Skeletal muscle tissue (tissue), 4 donors: ENCODE results near the gene NEDD4L. TPM values are rescaled to one million over a fixed set of nuclear protein-coding genes. Genes with fewer than 3 reads are reported as not detected.

ENCODE experiments used
- H3K27ac ChIP-seq: one replicate; pipeline ENCODE4 v1.7.0; 2013; ENCODE audit warnings: mild to moderate bottlenecking, low read depth, low read length, inconsistent platforms
- H3K27me3 ChIP-seq, 3 donors: one replicate each; pipeline ENCODE4 v1.7.0; 2013; ENCODE audit warnings: low read length in 3 of 3; ENCODE audit not compliant: control insufficient read depth in 3 of 3, insufficient read depth in 3 of 3
- H3K36me3 ChIP-seq, 3 donors: one replicate each; pipeline ENCODE4 v1.7.0; 2013; ENCODE audit warnings: low read length in 3 of 3; ENCODE audit not compliant: control insufficient read depth in 3 of 3, insufficient read depth in 3 of 3
- H3K4me1 ChIP-seq, 3 donors: one replicate each; pipeline ENCODE4 v1.7.0; 2013; ENCODE audit warnings: low read length in 3 of 3, mild to moderate bottlenecking in 3 of 3; ENCODE audit not compliant: control insufficient read depth in 3 of 3, insufficient read depth in 3 of 3
- H3K4me3 ChIP-seq, 3 donors: one replicate each; pipeline ENCODE4 v1.7.0; 2013; ENCODE audit warnings: low read length in 3 of 3
- H3K9ac ChIP-seq, 3 donors: one replicate each; pipeline ENCODE4 v1.7.0; 2013; ENCODE audit warnings: low read length in 3 of 3, mild to moderate bottlenecking in 3 of 3, moderate library complexity in 2 of 3, low read depth in 1 of 3
- H3K9me3 ChIP-seq, 3 donors: one replicate each; pipeline ENCODE4 v1.7.0; 2013; ENCODE audit warnings: low read length in 3 of 3; ENCODE audit not compliant: control insufficient read depth in 3 of 3
- total RNA-seq: library from RNA; depleted of rRNA; stranded (reverse); fragments of >200 nt; gene quantifications from one replicate; pipeline ENCODE4 v1.2.3, GENCODE V29; 2014
- donor health status: Osteomylitis.

The NEDD4L gene
- total RNA-seq, 1 donor from 2014 or later, result 34.4 TPM

- no peaks in the 10 kb centered on the region for H3K9me3 ChIP-seq
- H3K36me3 ChIP-seq, result no peaks in the 10 kb centered on the region
- H3K27me3 ChIP-seq, result no peaks in the 10 kb centered on the region
- no peak overlapping the region for H3K4me3 ChIP-seq
- H3K27ac ChIP-seq, result no peak overlapping the region
- H3K9ac ChIP-seq, result no peak overlapping the region
- no peaks in the 10 kb centered on the region for H3K4me1 ChIP-seq
Observed at GRCh38 chr18:58413667-58414628, 369.9 kb downstream of the NEDD4L start.

- no peaks in the 10 kb centered on the region for H3K36me3 ChIP-seq
- H3K27me3 ChIP-seq, result no peaks in the 10 kb centered on the region
- no peaks in the 10 kb centered on the region for H3K4me1 ChIP-seq
- no peaks in the 10 kb centered on the region for H3K9me3 ChIP-seq
- no peak overlapping the region for H3K4me3 ChIP-seq
- no peak overlapping the region for H3K9ac ChIP-seq
- H3K27ac ChIP-seq, result no peak overlapping the region
Observed at GRCh38 chr18:58416014-58416703, 372.1 kb downstream of the NEDD4L start.

DNA sequence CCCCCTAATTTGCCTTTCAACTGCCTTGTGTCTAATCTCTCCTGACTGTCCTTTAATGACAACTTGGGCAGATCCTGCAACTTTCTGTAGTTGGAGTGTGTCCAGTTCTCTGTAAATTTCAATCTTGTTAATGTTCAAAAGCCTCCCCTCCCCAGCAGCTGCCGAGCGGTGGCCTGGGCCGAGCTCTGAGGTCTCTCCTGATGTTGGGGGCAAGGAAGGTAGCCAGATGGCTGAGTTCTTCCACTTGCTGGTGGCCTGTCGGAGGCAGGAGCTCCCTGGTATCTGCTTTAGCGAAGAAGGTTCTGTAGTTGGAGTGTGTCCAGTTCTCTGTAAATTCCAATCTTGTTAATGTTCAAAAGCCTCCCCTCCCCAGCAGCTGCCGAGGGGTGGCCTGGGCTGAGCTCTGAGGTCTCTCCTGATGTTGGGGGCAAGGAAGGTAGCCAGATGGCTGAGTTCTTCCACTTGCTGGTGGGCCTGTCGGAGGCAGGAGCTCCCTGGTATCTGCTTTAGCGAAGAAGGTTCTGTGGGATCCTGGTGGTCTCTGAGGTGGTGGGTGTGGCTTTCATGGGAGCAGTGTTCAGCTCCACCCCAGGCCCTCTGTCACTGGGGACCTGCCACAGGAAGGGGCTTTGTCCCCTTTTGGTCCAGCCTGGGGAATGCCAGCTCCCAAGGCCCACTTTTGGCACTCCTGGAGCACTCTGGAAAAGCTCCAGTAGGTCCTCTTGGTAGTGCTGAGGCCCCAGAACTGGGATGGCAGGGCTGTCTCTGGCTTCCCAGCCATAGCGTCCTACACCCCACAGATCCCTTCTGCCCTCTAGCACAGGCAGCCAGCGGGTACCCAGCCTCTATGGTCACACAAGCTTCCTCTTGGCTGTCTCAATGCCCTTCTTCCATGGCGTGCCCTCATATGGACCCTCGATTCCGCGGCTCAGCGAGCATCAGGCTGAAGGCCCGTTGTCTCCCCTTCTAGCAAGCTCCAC lies 373.0 kb downstream of the NEDD4L start:
- Histone ChIP-seq H3K27me3 (no peaks in the 10 kb centered on the region), H3K27ac (no peak overlapping the region), H3K4me1 (no peaks in the 10 kb centered on the region), H3K4me3 (no peak overlapping the region), H3K9me3 (no peaks in the 10 kb centered on the region), H3K9ac (no peak overlapping the region), H3K36me3 (no peaks in the 10 kb centered on the region)

GRCh38 chr18:58417752-58418151 lies 373.7 kb downstream of the NEDD4L start:
- H3K4me3 ChIP-seq, result no peak overlapping the region
- H3K4me1 ChIP-seq, result no peaks in the 10 kb centered on the region
- H3K36me3 ChIP-seq, result no peaks in the 10 kb centered on the region
- H3K27me3 ChIP-seq, result no peaks in the 10 kb centered on the region
- no peak overlapping the region for H3K27ac ChIP-seq
- H3K9me3 ChIP-seq, result no peaks in the 10 kb centered on the region
- no peak overlapping the region for H3K9ac ChIP-seq

- H3K27me3 ChIP-seq, result no peaks in the 10 kb centered on the region
- H3K27ac ChIP-seq, result no peak overlapping the region
- H3K9me3 ChIP-seq, result no peaks in the 10 kb centered on the region
- H3K4me1 ChIP-seq, result no peaks in the 10 kb centered on the region
- H3K4me3 ChIP-seq, result no peak overlapping the region
- no peaks in the 10 kb centered on the region for H3K36me3 ChIP-seq
- H3K9ac ChIP-seq, result no peak overlapping the region
Observed at GRCh38 chr18:58418361-58418760, 374.3 kb downstream of the NEDD4L start.

DNA sequence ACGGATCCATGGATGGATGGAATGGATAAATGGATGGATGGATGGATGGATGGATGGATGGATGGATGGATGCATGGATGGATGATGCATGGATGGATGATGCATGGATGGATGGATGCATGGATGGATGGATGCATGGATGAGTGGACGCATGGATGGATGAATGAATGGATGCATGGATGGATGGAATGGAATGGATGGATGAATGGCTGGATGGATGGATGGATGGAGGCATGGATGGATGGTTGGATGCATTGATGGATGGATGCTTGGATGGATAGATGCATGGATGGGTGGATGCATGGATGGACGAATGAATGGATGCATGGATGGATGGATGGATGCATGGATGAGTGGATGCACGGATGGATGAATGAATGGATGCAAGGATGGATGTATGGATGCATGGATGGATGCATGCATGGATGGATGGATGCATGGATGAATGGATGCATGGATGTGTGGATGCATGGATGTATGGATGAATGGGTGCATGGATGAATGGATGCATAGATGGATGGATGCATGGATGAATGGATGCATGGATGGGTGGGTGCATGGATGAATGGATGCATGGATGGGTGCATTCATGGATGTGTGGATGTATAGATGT lies 375.7 kb downstream of the NEDD4L start:
- Histone ChIP-seq H3K9ac (no peak overlapping the region), H3K4me1 (no peaks in the 10 kb centered on the region), H3K36me3 (no peaks in the 10 kb centered on the region), H3K4me3 (no peak overlapping the region), H3K27ac (no peak overlapping the region), H3K27me3 (no peaks in the 10 kb centered on the region), H3K9me3 (no peaks in the 10 kb centered on the region)

- H3K27ac ChIP-seq, result no peak overlapping the region
- no peaks in the 10 kb centered on the region for H3K36me3 ChIP-seq
- no peaks in the 10 kb centered on the region for H3K4me1 ChIP-seq
- H3K9me3 ChIP-seq, result no peaks in the 10 kb centered on the region
- H3K9ac ChIP-seq, result no peak overlapping the region
- H3K27me3 ChIP-seq, result no peaks in the 10 kb centered on the region
- H3K4me3 ChIP-seq, result no peak overlapping the region
Observed at GRCh38 chr18:58426611-58427010, 382.6 kb downstream of the NEDD4L start.

DNA sequence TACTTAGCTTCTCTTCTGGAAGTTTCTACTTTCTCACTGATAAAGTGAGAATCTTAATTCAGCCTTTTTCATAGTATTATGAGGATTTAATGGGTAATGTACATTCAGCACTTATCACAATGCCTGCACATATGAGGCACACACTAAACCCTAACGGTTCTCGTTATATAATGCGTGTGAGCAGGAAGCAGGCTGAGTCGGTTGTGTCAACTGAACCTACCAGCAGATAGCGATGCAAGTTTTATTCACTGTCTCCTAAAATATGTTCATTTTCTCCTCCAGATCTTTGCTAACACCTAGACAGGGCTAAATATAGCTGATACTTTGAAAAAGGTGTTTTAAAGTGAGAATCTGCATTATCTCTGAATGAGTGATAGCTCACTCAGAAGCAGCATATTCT lies 383.3 kb downstream of the NEDD4L start:
- no peak overlapping the region for H3K9ac ChIP-seq
- H3K9me3 ChIP-seq, result no peaks in the 10 kb centered on the region
- H3K27ac ChIP-seq, result no peak overlapping the region
- no peaks in the 10 kb centered on the region for H3K4me1 ChIP-seq
- H3K36me3 ChIP-seq, result no peaks in the 10 kb centered on the region
- no peak overlapping the region for H3K4me3 ChIP-seq
- H3K27me3 ChIP-seq, result no peaks in the 10 kb centered on the region

DNA sequence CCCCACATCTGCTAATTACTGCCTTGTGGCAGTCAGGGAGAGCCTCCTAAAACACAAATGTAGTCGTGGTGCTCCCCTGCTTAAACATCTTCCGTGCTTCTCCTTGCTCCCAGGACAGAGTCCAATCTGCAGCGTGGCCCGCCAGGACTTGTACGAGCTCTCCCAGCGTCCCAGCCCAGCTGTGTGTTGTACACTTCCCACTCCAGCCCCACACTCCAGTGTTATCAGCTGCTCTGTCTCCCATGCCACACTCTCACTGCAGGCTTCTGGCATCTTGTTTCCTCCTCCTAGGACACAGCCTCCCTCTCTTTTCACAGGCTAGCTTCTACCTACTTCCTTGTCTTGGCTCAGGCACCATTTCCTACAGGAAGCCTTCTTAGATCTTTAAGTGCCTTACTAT lies 385.4 kb downstream of the NEDD4L start:
- H3K27ac ChIP-seq, result no peak overlapping the region
- H3K4me1 ChIP-seq, result no peaks in the 10 kb centered on the region
- H3K9me3 ChIP-seq, result no peaks in the 10 kb centered on the region
- H3K36me3 ChIP-seq, result no peaks in the 10 kb centered on the region
- no peaks in the 10 kb centered on the region for H3K27me3 ChIP-seq
- H3K4me3 ChIP-seq, result no peak overlapping the region
- no peak overlapping the region for H3K9ac ChIP-seq
